Mesenchymal stem cell (in vitro differentiated cells and primary cell): ENCODE measurements around the gene LGALS8.
A peak's percentile ranks its signal among the peaks of the same experiment; 100 is the strongest.

Source experiments
- DNase-seq: peaks from one replicate; pipeline ENCODE4 v3.0.0-alpha.2; 2013
- H2AFZ ChIP-seq: one replicate; pipeline ENCODE4 v1.6.1; 2013; ENCODE audit warnings: low read depth, mild to moderate bottlenecking, control low read depth, inconsistent platforms, low read length, moderate library complexity
- H2AK5ac ChIP-seq: 2 replicates; pipeline ENCODE4 v1.6.1; 2013; ENCODE audit warnings: low read length, moderate library complexity, mild to moderate bottlenecking, inconsistent platforms; ENCODE audit not compliant: severe bottlenecking
- H2BK120ac ChIP-seq: one replicate; pipeline ENCODE4 v1.6.1; 2013; ENCODE audit warnings: low read depth, mild to moderate bottlenecking, inconsistent platforms, low read length, moderate library complexity
- H2BK12ac ChIP-seq, 2 experiments: one replicate each; pipeline ENCODE4 v1.6.1; 2013; ENCODE audit warnings: inconsistent platforms in 2 of 2, low read length in 2 of 2, mild to moderate bottlenecking in 2 of 2, moderate library complexity in 2 of 2, control low read depth in 1 of 2
- H2BK15ac ChIP-seq: one replicate; pipeline ENCODE4 v1.6.1; 2013; ENCODE audit warnings: mild to moderate bottlenecking, low read depth, inconsistent platforms; ENCODE audit not compliant: poor library complexity, severe bottlenecking
- H2BK5ac ChIP-seq: 2 replicates; pipeline ENCODE4 v1.6.1; 2013; ENCODE audit warnings: low read depth, mild to moderate bottlenecking, low read length, control low read depth, inconsistent platforms; ENCODE audit not compliant: poor library complexity, severe bottlenecking
- H3K14ac ChIP-seq, 2 experiments: one replicate each; pipeline ENCODE4 v1.6.1; 2013; ENCODE audit warnings: inconsistent platforms in 2 of 2, low read length in 2 of 2, control low read depth in 1 of 2, mild to moderate bottlenecking in 1 of 2, moderate library complexity in 1 of 2
- H3K18ac ChIP-seq, 2 experiments: one replicate each; pipeline ENCODE4 v1.6.1; 2013; ENCODE audit warnings: inconsistent platforms in 2 of 2, low read length in 2 of 2, control low read depth in 1 of 2, low read depth in 1 of 2, mild to moderate bottlenecking in 1 of 2
- H3K23ac ChIP-seq, 2 experiments: one replicate each; pipeline ENCODE4 v1.6.1; 2013; ENCODE audit warnings: inconsistent platforms in 2 of 2, low read length in 2 of 2, mild to moderate bottlenecking in 2 of 2, moderate library complexity in 2 of 2, control low read depth in 1 of 2
- H3K27ac ChIP-seq: 2 replicates; pipeline ENCODE4 v1.5.1; 2013; ENCODE audit warnings: mild to moderate bottlenecking, moderate library complexity, low read length, control low read depth, inconsistent platforms; ENCODE audit not compliant: poor library complexity, severe bottlenecking
- H3K27me3 ChIP-seq, 2 experiments: 2 replicates each; pipeline versions ENCODE4 v1.6.1 to v1.7.0; 2013; ENCODE audit warnings: low read length in 2 of 2, mild to moderate bottlenecking in 2 of 2, moderate library complexity in 2 of 2, control low read depth in 1 of 2, inconsistent platforms in 1 of 2; ENCODE audit not compliant: control insufficient read depth in 1 of 2, insufficient read depth in 1 of 2
- H3K36me3 ChIP-seq, 2 experiments: 2 replicates each; pipeline versions ENCODE4 v1.6.1 to v1.7.0; 2013; ENCODE audit warnings: low read length in 2 of 2, control low read depth in 1 of 2, inconsistent platforms in 1 of 2, low read depth in 1 of 2, mild to moderate bottlenecking in 1 of 2; ENCODE audit not compliant: insufficient read depth in 2 of 2, control insufficient read depth in 1 of 2
- H3K4ac ChIP-seq, 2 experiments: one replicate each; pipeline ENCODE4 v1.6.1; 2013; ENCODE audit warnings: inconsistent platforms in 2 of 2, low read length in 2 of 2, mild to moderate bottlenecking in 2 of 2, moderate library complexity in 2 of 2, control low read depth in 1 of 2, low read depth in 1 of 2
- H3K4me1 ChIP-seq: 2 replicates; pipeline ENCODE4 v1.6.1; 2013; ENCODE audit warnings: low read depth, low read length, control low read depth; ENCODE audit not compliant: control insufficient read depth, insufficient read depth
- H3K4me2 ChIP-seq: 2 replicates; pipeline ENCODE4 v1.6.1; 2013; ENCODE audit warnings: low read length, mild to moderate bottlenecking, inconsistent platforms; ENCODE audit not compliant: poor library complexity, severe bottlenecking
- H3K4me3 ChIP-seq, 2 experiments: 2 replicates each; pipeline versions ENCODE4 v1.5.1 to v1.7.0; 2013; ENCODE audit warnings: low read length in 2 of 2, mild to moderate bottlenecking in 2 of 2, control low read depth in 1 of 2, low read depth in 1 of 2; ENCODE audit not compliant: insufficient read depth in 1 of 2
- H3K79me1 ChIP-seq: replicated peaks from 2 replicates; pipeline ENCODE4 v1.6.1; 2013; ENCODE audit warnings: mild to moderate bottlenecking, control low read depth, low read length, inconsistent platforms; ENCODE audit not compliant: poor library complexity, severe bottlenecking
- H3K9ac ChIP-seq: 2 replicates; pipeline ENCODE4 v1.7.0; 2013; ENCODE audit warnings: mild to moderate bottlenecking, low read length, moderate library complexity
- H3K9me3 ChIP-seq: 2 replicates; pipeline ENCODE4 v1.7.0; 2013; ENCODE audit warnings: mild to moderate bottlenecking, low read length; ENCODE audit not compliant: control insufficient read depth
- H4K8ac ChIP-seq: one replicate; pipeline ENCODE4 v1.6.1; 2013; ENCODE audit warnings: inconsistent platforms, mild to moderate bottlenecking, low read length, moderate library complexity
- H4K91ac ChIP-seq: one replicate; pipeline ENCODE4 v1.6.1; 2013; ENCODE audit warnings: mild to moderate bottlenecking, low read length, inconsistent platforms
- WGBS: methylation state at CpG from one replicate; pipeline ENCODE4 v1.1.7; 2013; ENCODE audit warnings: mixed read lengths; 5-methylcytosine and 5-hydroxymethylcytosine counted together

Gene LGALS8

DNA sequence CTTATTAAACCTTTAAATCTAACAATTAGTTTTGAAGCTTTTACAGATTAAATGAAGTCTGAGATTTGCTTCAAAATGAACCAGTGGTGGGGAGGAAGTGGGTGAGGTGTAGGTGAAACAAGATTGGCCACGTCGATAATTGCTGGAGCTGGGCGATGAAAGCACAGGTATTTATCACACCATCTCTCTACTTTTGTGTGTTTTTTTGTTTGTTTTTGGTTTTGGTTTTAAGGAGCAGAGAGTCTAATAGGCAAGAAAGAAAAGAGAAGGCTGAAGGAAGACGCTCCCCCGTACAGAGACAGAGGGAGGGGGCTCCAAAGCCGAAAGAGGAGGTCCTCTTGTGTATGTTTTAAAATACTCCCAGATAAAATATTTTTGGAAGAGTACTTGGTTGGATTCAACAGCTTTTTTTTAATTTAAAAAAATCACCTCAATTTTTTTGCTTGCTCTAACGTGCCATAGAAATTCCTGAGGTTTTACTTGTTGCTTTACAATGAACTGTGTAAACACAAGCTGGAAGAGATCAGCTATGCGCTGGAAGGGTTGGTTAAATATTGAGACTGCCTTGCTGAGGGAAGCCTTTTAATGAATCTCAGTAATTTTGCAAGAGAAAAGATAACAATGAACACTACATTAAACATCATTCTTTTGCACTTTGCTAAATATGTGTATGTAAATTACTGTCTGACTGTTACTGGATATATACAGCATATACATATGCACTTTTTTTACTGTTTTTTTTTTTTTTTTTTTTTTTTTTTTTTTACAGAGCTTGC lies 6.7 kb upstream of the LGALS8 start:
- Histone ChIP-seq H3K79me1 (no peaks in the 10 kb centered on the region), H3K23ac (no peak overlapping the region), H3K9me3 (no peaks in the 10 kb centered on the region), H3K9ac (no peak overlapping the region), H2BK120ac (no peak overlapping the region), H3K18ac (peak overlapping the region in 1 of 2 experiments; percentile 49), H2AK5ac (no peak overlapping the region), H3K4me1 (peaks cover 1% of the 10 kb centered on the region), H3K4ac (peak overlapping the region in 1 of 2 experiments; percentile 41), H3K4me2 (peak overlapping the region; percentile 43), H2BK5ac (peak overlapping the region; percentile 44), H4K8ac (no peak overlapping the region), H3K27ac (peak overlapping the region; percentile 71), H4K91ac (no peak overlapping the region), H2BK15ac (no peak overlapping the region), H2BK12ac (peak overlapping the region in 1 of 2 experiments; percentile 88), H3K27me3 (no peaks in the 10 kb centered on the region), H3K14ac (no peak overlapping the region), H3K4me3 (no peak overlapping the region), H2AFZ (no peak overlapping the region), H3K36me3 (no peaks in the 10 kb centered on the region)
- WGBS, result 86% methylated on average over 2 of the region's 8 CpGs
- DNase-seq, result peak; percentile 71

GRCh38 chr1:236518322-236518721 lies 5.5 kb upstream of the LGALS8 start:
- Histone ChIP-seq H3K36me3 (no peaks in the 10 kb centered on the region), H3K4me2 (no peak overlapping the region), H2BK15ac (peak overlapping the region; percentile 76), H2AK5ac (peak overlapping the region; percentile 90), H3K18ac (no peak overlapping the region), H3K79me1 (no peaks in the 10 kb centered on the region), H2BK120ac (no peak overlapping the region), H2BK12ac (no peak overlapping the region), H3K9ac (no peak overlapping the region), H3K27ac (peak overlapping the region; percentile 68), H3K23ac (no peak overlapping the region), H3K4me3 (no peak overlapping the region), H4K8ac (no peak overlapping the region), H2BK5ac (no peak overlapping the region), H3K4ac (no peak overlapping the region), H2AFZ (no peak overlapping the region), H4K91ac (no peak overlapping the region), H3K9me3 (no peaks in the 10 kb centered on the region), H3K14ac (no peak overlapping the region), H3K4me1 (peaks cover 4% of the 10 kb centered on the region), H3K27me3 (no peaks in the 10 kb centered on the region)
- 31% methylated on average over 2 of the region's 5 CpGs for WGBS
- DNase-seq, result no peak

DNA sequence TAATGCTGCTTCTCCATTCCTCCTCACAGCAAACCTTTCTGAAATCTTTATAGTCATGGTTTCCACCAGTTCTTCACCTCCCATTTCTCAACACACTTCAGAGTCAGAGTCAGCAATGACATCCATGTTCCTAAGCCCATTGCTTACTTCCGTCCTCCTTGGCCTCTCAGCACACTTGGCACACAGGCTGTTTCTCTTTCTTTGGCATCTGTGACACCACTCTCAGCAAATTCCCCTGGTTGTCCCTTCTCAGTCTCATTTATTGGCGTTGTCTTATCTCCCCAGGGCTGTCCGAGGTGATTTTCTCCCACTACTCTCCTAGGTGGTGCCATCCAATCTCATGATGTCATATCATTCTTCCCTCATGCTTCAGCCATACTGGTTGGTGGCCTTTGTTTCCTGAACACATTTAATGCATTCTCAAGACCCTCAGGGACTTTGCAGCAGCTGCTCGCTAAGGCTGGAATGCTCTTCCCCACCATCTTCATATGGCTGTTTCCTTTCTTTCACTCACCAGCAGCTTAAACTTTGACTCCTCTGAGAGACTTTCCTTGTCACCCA lies 3.3 kb upstream of the LGALS8 start:
- no peak overlapping the region for H2AK5ac ChIP-seq
- no peak overlapping the region for H2BK5ac ChIP-seq
- no peak overlapping the region for H3K4me2 ChIP-seq
- H3K9me3 ChIP-seq, result no peaks in the 10 kb centered on the region
- no peak overlapping the region for H4K8ac ChIP-seq
- no peak overlapping the region for H3K4me3 ChIP-seq
- H3K36me3 ChIP-seq, result no peaks in the 10 kb centered on the region
- no peak overlapping the region for H3K18ac ChIP-seq
- H3K4me1 ChIP-seq, result peaks cover 7% of the 10 kb centered on the region
- H2BK15ac ChIP-seq, result no peak overlapping the region
- H2BK12ac ChIP-seq, result no peak overlapping the region
- DNase-seq, result no peak
- H3K79me1 ChIP-seq, result peaks cover 4% of the 10 kb centered on the region
- H3K27me3 ChIP-seq, result no peaks in the 10 kb centered on the region
- no peak overlapping the region for H3K4ac ChIP-seq
- H3K27ac ChIP-seq, result no peak overlapping the region
- no peak overlapping the region for H4K91ac ChIP-seq
- WGBS, result 79% methylated on average over 4 of the region's 4 CpGs
- H2BK120ac ChIP-seq, result no peak overlapping the region
- H2AFZ ChIP-seq, result no peak overlapping the region
- no peak overlapping the region for H3K23ac ChIP-seq
- H3K14ac ChIP-seq, result no peak overlapping the region
- no peak overlapping the region for H3K9ac ChIP-seq

GRCh38 chr1:236522937-236523703 lies 662 bp upstream of the LGALS8 start:
- peak; percentile 26 for DNase-seq
- peak overlapping the region; percentile 99 for H4K8ac ChIP-seq
- peak overlapping the region; percentile 55 for H2BK15ac ChIP-seq
- H3K9ac ChIP-seq, result peak overlapping the region; percentile 91
- peaks cover 4 to 17% of the 10 kb centered on the region in 2 experiments for H3K36me3 ChIP-seq
- peak overlapping the region; percentile 85 for H3K4me2 ChIP-seq
- H2AFZ ChIP-seq, result peak overlapping the region; percentile 97
- 51% methylated on average over 25 of the region's 26 CpGs for WGBS
- peak overlapping the region in 1 of 2 experiments; percentile 84 for H3K23ac ChIP-seq
- no peaks in the 10 kb centered on the region for H3K9me3 ChIP-seq
- H3K14ac ChIP-seq, result peak overlapping the region in 1 of 2 experiments; percentile 53
- H2AK5ac ChIP-seq, result no peak overlapping the region
- H3K18ac ChIP-seq, result peak overlapping the region; percentile 88 to 96
- peak overlapping the region; percentile 16 to 97 for H3K4ac ChIP-seq
- peaks cover 8% of the 10 kb centered on the region for H3K79me1 ChIP-seq
- H3K4me3 ChIP-seq, result peak overlapping the region; percentile 93 to 95
- no peaks in the 10 kb centered on the region for H3K27me3 ChIP-seq
- H3K27ac ChIP-seq, result peak overlapping the region; percentile 21
- H2BK120ac ChIP-seq, result peak overlapping the region; percentile 71
- no peak overlapping the region for H2BK5ac ChIP-seq
- H2BK12ac ChIP-seq, result peak overlapping the region; percentile 28 to 76
- H4K91ac ChIP-seq, result peak overlapping the region; percentile 90
- H3K4me1 ChIP-seq, result peaks cover 5% of the 10 kb centered on the region
